Kidney (tissue), 14 donors: Measurements from ENCODE around the gene NES. TPM values are rescaled to one million over a fixed set of nuclear protein-coding genes. Genes with fewer than 3 reads are reported as not detected.
A peak's percentile ranks its signal among the peaks of the same experiment; 100 is the strongest.

ENCODE experiments used
- DNase-seq, 5 donors: peaks; one replicate each; pipeline ENCODE4 v3.0.0-alpha.2; 2013 to 2020
- FAIRE-seq: peaks from 2 replicates; lab custom pipeline; 2012; peaks lifted over from hg19 to GRCh38; lab: Jason Lieb, UNC
- H3K27ac ChIP-seq, 2 donors: one replicate each; pipeline ENCODE4 v1.7.0; 2013; ENCODE audit warnings: low read depth in 2 of 2, low read length in 2 of 2, inconsistent platforms in 1 of 2
- H3K27me3 ChIP-seq: one replicate; pipeline ENCODE4 v1.7.1; 2013; ENCODE audit warnings: low read length, inconsistent platforms; ENCODE audit not compliant: control insufficient read depth, insufficient read depth
- H3K36me3 ChIP-seq, 3 donors: one replicate each; pipeline versions ENCODE4 v1.7.0 to v1.7.1; 2013; ENCODE audit warnings: low read length in 3 of 3, control low read depth in 1 of 3, inconsistent platforms in 1 of 3; ENCODE audit not compliant: insufficient read depth in 3 of 3, control insufficient read depth in 2 of 3
- H3K4me1 ChIP-seq, 3 donors: one replicate each; pipeline versions ENCODE4 v1.7.0 to v1.7.1; 2013; ENCODE audit warnings: low read length in 3 of 3, inconsistent platforms in 1 of 3, low read depth in 1 of 3; ENCODE audit not compliant: control insufficient read depth in 2 of 3, insufficient read depth in 2 of 3
- H3K4me3 ChIP-seq, 3 donors: one replicate each; pipeline versions ENCODE4 v1.7.0 to v1.8.1; 2013; ENCODE audit warnings: low read length in 3 of 3, control low read depth in 1 of 3, inconsistent platforms in 1 of 3
- H3K9ac ChIP-seq, 3 donors: one replicate each; pipeline versions ENCODE4 v1.7.0 to v1.7.1; 2013; ENCODE audit warnings: low read length in 3 of 3, control low read depth in 1 of 3, inconsistent platforms in 1 of 3
- H3K9me3 ChIP-seq, 3 donors: one replicate each; pipeline versions ENCODE4 v1.7.0 to v1.7.1; 2013; ENCODE audit warnings: low read length in 3 of 3, control low read depth in 1 of 3, inconsistent platforms in 1 of 3; ENCODE audit not compliant: control insufficient read depth in 2 of 3, insufficient read depth in 1 of 3
- CTCF ChIP-seq: IDR thresholded peaks from 3 replicates; pipeline ENCODE4 v1.5.1; 2012; ENCODE audit warnings: mild to moderate bottlenecking, moderate library complexity, borderline replicate concordance; ENCODE audit not compliant: insufficient read depth; ENCODE audit errors: extremely low read depth
- intact Hi-C: fragments of 100-400 bp; cut with DNase I; formaldehyde crosslinking; loops from one replicate; pipeline ENCODE4 v1.11.1; 2022
- polyA plus RNA-seq: library from polyadenylated mRNA; stranded (reverse); fragments of 350-450 nt; fragmentation: Illumina TruSeq; extraction: RNeasy Lipid Tissue Mini Kit (QIAGEN cat#74804); gene quantifications from one replicate; pipeline ENCODE4 v1.2.3, GENCODE V29; 2014; ENCODE audit warnings: low read depth, low replicate concordance; ENCODE audit not compliant: insufficient read depth
- total RNA-seq: library from RNA; stranded (reverse); fragmentation: NEBNext Ultra II Directional; extraction: Animal tissue kit (Norgen Biotek cat#: 25700); gene quantifications from one replicate; pipeline ENCODE4 v1.2.1, GENCODE V29; 2021
- donor health status: control.
- donor health status: control.
- donor health status: control.
- donor health status: control.
- donor health status: control.
- donor health status: DM: yes; HTN: yes; CAD: no.
- donor health status: Normal renal cell carcinoma (clear cell type).

The NES gene
- total and polyA plus RNA-seq, 2 donors from 2014 or later = 44.3 to 50.7 TPM

DNA sequence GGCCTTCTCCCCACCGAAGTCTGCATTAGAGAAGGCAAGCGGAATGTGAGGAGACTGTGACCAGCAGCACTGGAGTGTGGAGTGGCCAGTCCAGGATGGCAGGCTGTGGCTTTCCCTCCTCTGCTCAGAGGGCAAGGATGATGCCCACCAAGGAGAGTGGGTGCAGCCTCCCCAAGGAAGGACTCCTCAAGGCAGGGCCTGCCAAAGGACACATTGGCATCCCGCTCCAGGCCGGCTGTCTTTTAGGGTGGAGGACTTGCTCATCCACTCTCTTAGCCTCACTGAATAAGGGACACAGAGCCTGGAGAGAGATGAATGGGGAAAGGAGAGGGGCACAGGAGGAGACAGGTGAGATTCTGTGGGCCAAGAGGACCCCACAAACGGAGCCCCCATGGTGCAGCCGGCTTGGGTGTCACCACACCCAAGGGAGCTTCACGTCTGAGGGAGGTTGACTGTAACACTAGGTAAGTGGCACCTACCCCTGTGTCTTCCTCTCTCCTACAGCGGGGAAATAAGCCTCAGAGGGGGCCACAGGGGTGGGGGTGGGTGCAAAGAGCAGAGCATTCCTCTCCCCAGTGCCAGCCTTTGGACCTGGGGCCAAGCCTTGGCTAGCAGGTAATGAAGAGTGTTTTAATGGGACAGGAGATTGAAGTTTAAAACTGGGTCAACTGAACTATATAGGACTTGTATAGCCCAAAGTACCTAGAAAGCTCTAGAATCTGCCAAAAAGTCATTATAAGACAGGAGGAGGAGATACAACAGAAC, 4.2 kb upstream of the NES start:
- no peak for FAIRE-seq
- no peak for DNase-seq

GRCh38 chr1:156680056-156680455, 2.8 kb upstream of the NES start:
- intact Hi-C loops = no loop called here
- no peak for FAIRE-seq
- peaks cover 10% of the 10 kb centered on the region for H3K27me3 ChIP-seq

More for the DNA sequence above, 4.2 kb upstream of the NES start:
- H3K36me3 ChIP-seq = no peaks in the 10 kb centered on the region
- H3K27me3 ChIP-seq = peaks cover 10% of the 10 kb centered on the region
- TF ChIP-seq CTCF = no peak
- peaks cover 3 to 7% (median 6%) of the 10 kb centered on the region in 3 donors for H3K4me1 ChIP-seq
- no peaks in the 10 kb centered on the region for H3K9me3 ChIP-seq
- intact Hi-C loops = no loop called here
- H3K27ac ChIP-seq = no peak overlapping the region
- no peak overlapping the region for H3K4me3 ChIP-seq
- no peak overlapping the region for H3K9ac ChIP-seq

GRCh38 chr1:156677616-156678596, 699 bp upstream of the NES start:
- FAIRE-seq = peak; percentile 8
- peak overlapping the region; percentile 7 to 57 for H3K27ac ChIP-seq
- intact Hi-C loops = no loop called here
- H3K27me3 ChIP-seq = peaks cover 10% of the 10 kb centered on the region
- peaks cover 3 to 16% (median 6%) of the 10 kb centered on the region in 3 donors for H3K4me1 ChIP-seq
- H3K4me3 ChIP-seq = peak overlapping the region; percentile 22 to 68 (median 55)
- TF ChIP-seq CTCF = peak; percentile 67
- DNase-seq = peak in 4 of 5 donors; percentile 79 to 95 (median 85)
- no peaks in the 10 kb centered on the region for H3K9me3 ChIP-seq
- H3K9ac ChIP-seq = peak overlapping the region in 2 of 3 donors; percentile 26 to 49
- no peaks in the 10 kb centered on the region for H3K36me3 ChIP-seq

More at GRCh38 chr1:156680056-156680455, 2.8 kb upstream of the NES start:
- H3K9ac ChIP-seq = no peak overlapping the region
- H3K4me3 ChIP-seq = no peak overlapping the region
- H3K9me3 ChIP-seq = no peaks in the 10 kb centered on the region
- H3K4me1 ChIP-seq = peaks cover 3 to 8% (median 6%) of the 10 kb centered on the region in 3 donors
- DNase-seq = no peak
- no peak overlapping the region for H3K27ac ChIP-seq
- H3K36me3 ChIP-seq = no peaks in the 10 kb centered on the region
- no peak for TF ChIP-seq CTCF
